WTC11 (cell line): Measurements from ENCODE around the gene RRP1B. TPM values are rescaled to one million over a fixed set of nuclear protein-coding genes. Genes with fewer than 3 reads are reported as not detected.
A peak's percentile ranks its signal among the peaks of the same experiment; 100 is the strongest.

ENCODE experiments used
- ATAC-seq: fragments of 200-7000 bp; cut with Tn5 transposase; 2 replicates; pipeline ENCODE4 v1.10.0; 2021; ENCODE audit warnings: mild to moderate bottlenecking, moderate library complexity
- Bru-seq: library from RNA; stranded (reverse); fragments of 400-500 nt; gene quantifications from one replicate; lab custom pipeline; 2021; lab: Mats Ljungman, UMichigan
- CTCF ChIA-PET: fragments of 300-600 bp; sonication (Branson Sonifier 250); formaldehyde crosslinking; loops from one replicate; lab custom pipeline; 2021; ENCODE audit warnings: antibody characterized with exemption; lab: Charles Lee
- POLR2A ChIA-PET: fragments of 350-600 bp; sonication (Branson Sonifier 250); formaldehyde crosslinking; loops from one replicate; lab custom pipeline; 2021; ENCODE audit warnings: antibody characterized with exemption; lab: Charles Lee
- DNase-seq: peaks from one replicate; pipeline ENCODE4 v3.0.0; 2021; ENCODE audit warnings: low spot score
- H3K27ac Mint-ChIP-seq: 2 replicates; pipeline ENCODE4 v1.8.0; 2021; ENCODE audit warnings: mixed read lengths
- H3K27me3 Mint-ChIP-seq: 2 replicates; pipeline ENCODE4 v1.8.0; 2021; ENCODE audit warnings: low read depth, mild to moderate bottlenecking, moderate library complexity, mixed read lengths
- H3K36me3 Mint-ChIP-seq: 2 replicates; pipeline ENCODE4 v1.8.0; 2021; ENCODE audit warnings: mixed read lengths
- H3K4me1 Mint-ChIP-seq: 2 replicates; pipeline ENCODE4 v1.8.0; 2022; ENCODE audit warnings: mixed read lengths
- H3K4me3 Mint-ChIP-seq: 2 replicates; pipeline ENCODE4 v1.8.0; 2021; ENCODE audit warnings: mild to moderate bottlenecking, moderate library complexity, mixed read lengths
- H3K9me3 Mint-ChIP-seq: 2 replicates; pipeline ENCODE4 v1.8.0; 2021; ENCODE audit warnings: mixed read lengths
- AFF4 ChIP-seq: sonication (generic); formaldehyde crosslinking; IDR thresholded peaks from 2 replicates; pipeline ENCODE4 v1.8.1; 2023; ENCODE audit warnings: mild to moderate bottlenecking, missing genetic modification reagents, borderline replicate concordance
- ATF1 ChIP-seq: sonication (generic); formaldehyde crosslinking; IDR thresholded peaks from 2 replicates; pipeline ENCODE4 v1.8.1; 2023; ENCODE audit warnings: mild to moderate bottlenecking, moderate library complexity, missing genetic modification reagents
- ATF6 ChIP-seq: sonication (generic); formaldehyde crosslinking; IDR thresholded peaks from 2 replicates; pipeline ENCODE4 v1.8.1; 2023; ENCODE audit warnings: mild to moderate bottlenecking, missing genetic modification reagents
- CREB1 ChIP-seq: sonication (generic); formaldehyde crosslinking; IDR thresholded peaks from 2 replicates; pipeline ENCODE4 v1.8.0; 2023; ENCODE audit warnings: mild to moderate bottlenecking, missing genetic modification reagents
- FOXJ3 ChIP-seq: sonication (generic); formaldehyde crosslinking; IDR thresholded peaks from 2 replicates; pipeline ENCODE4 v1.9.0; 2021; ENCODE audit warnings: missing genetic modification reagents, mild to moderate bottlenecking, borderline replicate concordance
- FOXK1 ChIP-seq: sonication (generic); formaldehyde crosslinking; IDR thresholded peaks from 2 replicates; pipeline ENCODE4 v1.8.0; 2022; ENCODE audit warnings: mild to moderate bottlenecking, moderate library complexity, missing genetic modification reagents
- IRF1 ChIP-seq: sonication (generic); formaldehyde crosslinking; IDR thresholded peaks from 2 replicates; pipeline ENCODE4 v1.8.0; 2023; ENCODE audit warnings: missing genetic modification reagents
- IRF2 ChIP-seq: sonication (generic); formaldehyde crosslinking; IDR thresholded peaks from 2 replicates; pipeline ENCODE4 v1.8.0; 2022; ENCODE audit warnings: low read depth, missing genetic modification reagents, borderline replicate concordance
- KAT7 ChIP-seq: sonication (generic); formaldehyde crosslinking; IDR thresholded peaks from 2 replicates; pipeline ENCODE4 v1.8.1; 2023; ENCODE audit warnings: missing genetic modification reagents, mild to moderate bottlenecking, borderline replicate concordance
- MAX ChIP-seq: sonication (generic); formaldehyde crosslinking; IDR thresholded peaks from 2 replicates; pipeline ENCODE4 v1.8.0; 2022; ENCODE audit warnings: mild to moderate bottlenecking, missing genetic modification reagents
- NFE2L1 ChIP-seq: sonication (generic); formaldehyde crosslinking; IDR thresholded peaks from 2 replicates; pipeline ENCODE4 v1.8.1; 2023; ENCODE audit warnings: missing genetic modification reagents
- NR1H2 ChIP-seq: sonication (generic); formaldehyde crosslinking; IDR thresholded peaks from 2 replicates; pipeline ENCODE4 v1.9.0; 2021; ENCODE audit warnings: mild to moderate bottlenecking, moderate library complexity, missing genetic modification reagents
- NR2C2 ChIP-seq: sonication (generic); formaldehyde crosslinking; IDR thresholded peaks from 2 replicates; pipeline ENCODE4 v1.8.0; 2022; ENCODE audit warnings: mild to moderate bottlenecking, missing genetic modification reagents
- SP1 ChIP-seq: sonication (generic); formaldehyde crosslinking; conservative IDR thresholded peaks from 2 replicates; pipeline ENCODE4 v1.8.1; 2022; ENCODE audit warnings: missing genetic modification reagents
- USF1 ChIP-seq: sonication (generic); formaldehyde crosslinking; IDR thresholded peaks from 2 replicates; pipeline ENCODE4 v1.8.0; 2022; ENCODE audit warnings: mild to moderate bottlenecking, missing genetic modification reagents
- USF2 ChIP-seq: sonication (generic); formaldehyde crosslinking; IDR thresholded peaks from 2 replicates; pipeline ENCODE4 v1.8.1; 2023; ENCODE audit warnings: mild to moderate bottlenecking, missing genetic modification reagents, moderate library complexity
- ZBTB21 ChIP-seq: sonication (generic); formaldehyde crosslinking; IDR thresholded peaks from 2 replicates; pipeline ENCODE4 v1.8.1; 2023; ENCODE audit warnings: mild to moderate bottlenecking, missing genetic modification reagents, borderline replicate concordance
- ZNF423 ChIP-seq: fragments of 250-450 bp; sonication (Bioruptor Pico); IDR thresholded peaks from 2 replicates; pipeline ENCODE4 v2.1.2; 2022; ENCODE audit warnings: mild to moderate bottlenecking, moderate library complexity
- ZNF532 ChIP-seq: fragments of 250-450 bp; sonication (Bioruptor Pico); IDR thresholded peaks from 2 replicates; pipeline ENCODE4 v1.9.0; 2021; ENCODE audit warnings: mild to moderate bottlenecking, borderline replicate concordance
- long read RNA-seq, 3 experiments: library from RNA in 1 of 3; library from capped mRNA in 1 of 3; library from polyadenylated mRNA in 1 of 3; unstranded in 2 of 3; stranded (forward) in 1 of 3; transcript quantifications; one replicate each; pipeline ENCODE4 v2.0.0, GENCODE V29; 2021
- total RNA-seq: library from RNA; stranded (reverse); gene quantifications from 3 replicates; pipeline ENCODE4 v1.2.3, GENCODE V29; 2021

The RRP1B gene
- 62.2 to 74.9 TPM (median 64.0 TPM) in 3 replicates for total RNA-seq
- Bru-seq, nascent RNA: percentile 89 among the genes with signal in this experiment
- long read RNA-seq, experiment 1, full-length matches to known transcripts: 1 of 121 reads
- long read RNA-seq, experiment 1, partial matches to known transcripts: 108 of 121 reads
- long read RNA-seq, experiment 1, other reads (novel, unspliced or antisense): 12 of 121 reads
- long read RNA-seq, experiment 2, full-length matches to known transcripts: 1 of 83 reads
- long read RNA-seq, experiment 2, partial matches to known transcripts: 14 of 83 reads
- long read RNA-seq, experiment 2, other reads (novel, unspliced or antisense): 68 of 83 reads
- long read RNA-seq, experiment 3, partial matches to known transcripts: 0 of 4 reads
- long read RNA-seq, experiment 3, other reads (novel, unspliced or antisense): 4 of 4 reads

GRCh38 chr21:43659136-43660000, at the start of gene RRP1B, which contains the start of gene HSF2BP:
TSS of gene RRP1B (plus strand) at chr21:43659560. CDS start at chr21:43659665, 105 bp downstream.
TSS of gene HSF2BP (minus strand) at chr21:43659488. CDS start at chr21:43658096, 1,392 bp downstream.
- H3K9me3 Mint-ChIP-seq: no peaks in the 10 kb centered on the region
- H3K4me3 Mint-ChIP-seq: peak within 1 kb of the TSS; percentile 94
- peaks cover 8% of the 10 kb centered on the region; the same call in 1 of the 2 replicates for H3K27me3 Mint-ChIP-seq
- H3K27ac Mint-ChIP-seq: peak within 1 kb of the TSS; percentile 71
- H3K4me1 Mint-ChIP-seq: peaks cover 21% of the 10 kb centered on the region
- CTCF ChIA-PET: no interaction called here
- POLR2A ChIA-PET: interaction anchor here (0.8 kb wide), 1 partner anchor 818 kb away, joined by 3 read pairs; no protein-coding TSS in a partner anchor
- DNase-seq (peak; percentile 80), ATAC-seq (peak; percentile 89)
- H3K36me3 Mint-ChIP-seq: peaks cover 25% of the 10 kb centered on the region
- TF ChIP-seq CREB1 (peak; percentile 95), ATF6 (no peak), USF2 (CRISPR knock-in tag) (peak; percentile 74), ATF1 (CRISPR knock-in tag) (peak; percentile 97), MAX (peak; percentile 99), ZBTB21 (CRISPR knock-in tag) (no peak), KAT7 (CRISPR knock-in tag) (peak; percentile 90; the same call in 1 of the 2 replicates), IRF1 (peak; percentile 95), FOXK1 (peak; percentile 97), USF1 (CRISPR knock-in tag) (peak; percentile 71), NR2C2 (peak; percentile 86), SP1 (CRISPR knock-in tag) (peak; percentile 87), NFE2L1 (CRISPR knock-in tag) (peak; percentile 94; the same call in 1 of the 2 replicates), AFF4 (CRISPR knock-in tag) (peak; percentile 64; the same call in 1 of the 2 replicates), NR1H2 (CRISPR knock-in tag) (no peak), IRF2 (CRISPR knock-in tag) (peak; percentile 95), FOXJ3 (CRISPR knock-in tag) (no peak), ZNF423 (CRISPR knock-in tag) (no peak), ZNF532 (CRISPR knock-in tag) (peak; percentile 93)
